ENCODE results near the gene GTF2H1.

DNA sequence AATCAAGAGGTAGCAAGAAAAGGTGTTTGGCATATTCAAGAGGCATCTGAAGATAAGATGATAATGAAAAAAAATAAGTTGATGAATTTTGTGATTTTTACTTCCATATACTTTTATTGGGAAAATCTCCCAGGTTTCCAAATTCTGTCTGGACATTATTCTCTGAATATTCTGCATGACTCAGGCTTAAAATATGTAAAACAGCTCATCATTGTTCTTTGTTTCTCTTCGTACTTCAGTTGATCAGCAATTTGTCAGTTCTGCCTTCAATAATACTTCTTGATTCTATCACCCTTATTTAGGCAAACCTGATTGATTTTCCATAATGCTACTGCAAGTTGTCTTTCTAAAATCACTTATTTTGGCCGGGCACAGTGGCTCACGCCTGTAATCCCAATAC lies 30.2 kb downstream of the GTF2H1 start:
- TF ChIP-seq RXRA (IDR thresholded peaks at IDR 0.05; ENCODE audit: borderline replicate concordance, low read depth) (no peak), POLR2AphosphoS5 (IDR thresholded peaks at IDR 0.05; ENCODE audit: low read depth, low read length) (no peak), SMC3 (IDR thresholded peaks at IDR 0.05; ENCODE audit: low read depth, low read length) (no peak), TCF12 (IDR thresholded peaks at IDR 0.05) (no peak)
- TF ChIP-seq, protein P1, sequence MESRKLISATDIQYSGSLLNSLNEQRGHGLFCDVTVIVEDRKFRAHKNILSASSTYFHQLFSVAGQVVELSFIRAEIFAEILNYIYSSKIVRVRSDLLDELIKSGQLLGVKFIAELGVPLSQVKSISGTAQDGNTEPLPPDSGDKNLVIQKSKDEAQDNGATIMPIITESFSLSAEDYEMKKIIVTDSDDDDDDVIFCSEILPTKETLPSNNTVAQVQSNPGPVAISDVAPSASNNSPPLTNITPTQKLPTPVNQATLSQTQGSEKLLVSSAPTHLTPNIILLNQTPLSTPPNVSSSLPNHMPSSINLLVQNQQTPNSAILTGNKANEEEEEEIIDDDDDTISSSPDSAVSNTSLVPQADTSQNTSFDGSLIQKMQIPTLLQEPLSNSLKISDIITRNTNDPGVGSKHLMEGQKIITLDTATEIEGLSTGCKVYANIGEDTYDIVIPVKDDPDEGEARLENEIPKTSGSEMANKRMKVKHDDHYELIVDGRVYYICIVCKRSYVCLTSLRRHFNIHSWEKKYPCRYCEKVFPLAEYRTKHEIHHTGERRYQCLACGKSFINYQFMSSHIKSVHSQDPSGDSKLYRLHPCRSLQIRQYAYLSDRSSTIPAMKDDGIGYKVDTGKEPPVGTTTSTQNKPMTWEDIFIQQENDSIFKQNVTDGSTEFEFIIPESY (IDR thresholded peaks at IDR 0.05; ENCODE audit: borderline replicate concordance, low read depth) = no peak
- TF ChIP-seq, protein P2, sequence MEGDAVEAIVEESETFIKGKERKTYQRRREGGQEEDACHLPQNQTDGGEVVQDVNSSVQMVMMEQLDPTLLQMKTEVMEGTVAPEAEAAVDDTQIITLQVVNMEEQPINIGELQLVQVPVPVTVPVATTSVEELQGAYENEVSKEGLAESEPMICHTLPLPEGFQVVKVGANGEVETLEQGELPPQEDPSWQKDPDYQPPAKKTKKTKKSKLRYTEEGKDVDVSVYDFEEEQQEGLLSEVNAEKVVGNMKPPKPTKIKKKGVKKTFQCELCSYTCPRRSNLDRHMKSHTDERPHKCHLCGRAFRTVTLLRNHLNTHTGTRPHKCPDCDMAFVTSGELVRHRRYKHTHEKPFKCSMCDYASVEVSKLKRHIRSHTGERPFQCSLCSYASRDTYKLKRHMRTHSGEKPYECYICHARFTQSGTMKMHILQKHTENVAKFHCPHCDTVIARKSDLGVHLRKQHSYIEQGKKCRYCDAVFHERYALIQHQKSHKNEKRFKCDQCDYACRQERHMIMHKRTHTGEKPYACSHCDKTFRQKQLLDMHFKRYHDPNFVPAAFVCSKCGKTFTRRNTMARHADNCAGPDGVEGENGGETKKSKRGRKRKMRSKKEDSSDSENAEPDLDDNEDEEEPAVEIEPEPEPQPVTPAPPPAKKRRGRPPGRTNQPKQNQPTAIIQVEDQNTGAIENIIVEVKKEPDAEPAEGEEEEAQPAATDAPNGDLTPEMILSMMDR (IDR thresholded peaks at IDR 0.05) = no peak

Measured in SK-N-SH (cell line).